SK-N-MC (cell line): ENCODE data around the gene ANKMY1.

ENCODE experiments used
- EZH2 ChIP-seq: fragments of 200-600 bp; sonication (generic); IDR thresholded peaks from one replicate; pipeline ENCODE4 v1.6.1; 2017; ENCODE audit warnings: antibody characterized with exemption
- FOXP2 ChIP-seq: optimal IDR thresholded peaks from 2 replicates; pipeline ENCODE3; 2011; ENCODE audit warnings: mild to moderate bottlenecking, moderate library complexity; ENCODE audit not compliant: insufficient read depth; ENCODE audit errors: extremely low read length, control extremely low read depth
- POLR2AphosphoS5 ChIP-seq: IDR thresholded peaks from 2 replicates; pipeline ENCODE4 v1.6.1; 2012; ENCODE audit warnings: mild to moderate bottlenecking, low read depth, low read length, borderline replicate concordance

DNA sequence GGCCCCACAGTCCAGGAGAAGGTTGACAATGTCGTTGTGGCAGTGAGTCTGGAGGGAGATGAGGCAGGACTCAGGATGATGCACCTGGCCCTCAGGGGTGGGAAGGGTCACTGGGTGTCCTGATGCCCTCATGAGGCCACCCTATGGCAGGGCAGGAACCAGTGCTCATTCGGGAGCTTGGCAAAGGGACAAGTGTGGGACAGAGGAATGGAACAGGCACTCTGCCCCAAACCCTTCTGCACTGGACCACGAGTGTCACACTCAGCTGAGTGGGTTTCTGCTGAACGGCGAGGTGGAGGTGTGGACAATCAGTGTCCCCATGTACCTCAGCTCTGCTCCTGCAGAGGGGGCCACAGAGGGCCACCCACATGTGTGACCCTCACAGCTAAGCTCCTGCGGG is 32.0 kb downstream of the ANKMY1 start:
- no peak for TF ChIP-seq POLR2AphosphoS5
- no peak for TF ChIP-seq EZH2
- no peak for TF ChIP-seq FOXP2
